MM.1S (cell line): Measurements from ENCODE around the gene ZNF678.
"Not testable (repeated sequence)": the region's sequence is repeated elsewhere in the genome, so short reads cannot be mapped to it uniquely, and the experiment has no call there.

ENCODE experiments used
- DNase-seq: peaks from one replicate; pipeline ENCODE4 v3.0.0-alpha.2; 2015
- H2AFZ ChIP-seq: fragments of 300-600 bp; sonication (generic); 2 replicates; pipeline ENCODE4 v1.6.0; 2016; ENCODE audit warnings: antibody characterized with exemption, low read length
- H3F3A ChIP-seq: fragments of 300-600 bp; sonication (generic); 2 replicates; pipeline ENCODE4 v1.6.1; 2016; ENCODE audit warnings: mild to moderate bottlenecking, antibody characterized with exemption, low read length, moderate library complexity, mixed read lengths; ENCODE audit not compliant: insufficient read depth
- H3K27ac ChIP-seq: fragments of 300-600 bp; sonication (generic); 2 replicates; pipeline ENCODE4 v1.5.1; 2016; ENCODE audit warnings: mild to moderate bottlenecking, low read length
- H3K27me3 ChIP-seq: fragments of 300-600 bp; sonication (generic); replicated peaks from 2 replicates; pipeline ENCODE4 v1.6.0; 2016; ENCODE audit warnings: low read length; ENCODE audit not compliant: insufficient read depth
- H3K36me3 ChIP-seq: fragments of 300-600 bp; sonication (generic); replicated peaks from 2 replicates; pipeline ENCODE4 v1.6.1; 2016; ENCODE audit warnings: mild to moderate bottlenecking, low read length, mixed read lengths; ENCODE audit not compliant: insufficient read depth
- H3K4me1 ChIP-seq: fragments of 300-600 bp; sonication (generic); 2 replicates; pipeline ENCODE4 v1.6.1; 2016; ENCODE audit warnings: low read length, mixed read lengths
- H3K4me2 ChIP-seq: fragments of 300-600 bp; sonication (generic); 2 replicates; pipeline ENCODE4 v1.6.0; 2016; ENCODE audit warnings: low read depth, low read length
- H3K4me3 ChIP-seq: fragments of 300-600 bp; sonication (generic); 2 replicates; pipeline ENCODE4 v1.5.1; 2016; ENCODE audit warnings: low read length, mixed read lengths
- H3K79me2 ChIP-seq: fragments of 300-600 bp; sonication (generic); 2 replicates; pipeline ENCODE4 v1.6.1; 2016; ENCODE audit warnings: mixed run types, low read length, mixed read lengths
- H3K9ac ChIP-seq: fragments of 300-600 bp; sonication (generic); 2 replicates; pipeline ENCODE4 v1.6.1; 2016; ENCODE audit warnings: low read length, mixed read lengths
- H3K9me2 ChIP-seq: fragments of 300-600 bp; sonication (generic); replicated peaks from 2 replicates; pipeline ENCODE4 v1.6.1; 2016; ENCODE audit warnings: mild to moderate bottlenecking, low read length, mixed read lengths; ENCODE audit not compliant: insufficient read depth
- H3K9me3 ChIP-seq: fragments of 300-600 bp; sonication (generic); replicated peaks from 2 replicates; pipeline ENCODE4 v1.6.1; 2016; ENCODE audit warnings: mild to moderate bottlenecking, low read length, mixed read lengths; ENCODE audit not compliant: insufficient read depth
- H4K20me1 ChIP-seq: fragments of 300-600 bp; sonication (generic); 2 replicates; pipeline ENCODE4 v1.6.1; 2016; ENCODE audit warnings: mild to moderate bottlenecking, low read length, moderate library complexity, mixed read lengths; ENCODE audit not compliant: insufficient read depth
- CTCF ChIP-seq: fragments of 300-600 bp; sonication (generic); IDR thresholded peaks from 2 replicates; pipeline ENCODE4 v1.5.1; 2016; ENCODE audit warnings: antibody characterized with exemption, low read length, mixed read lengths
- EZH2 ChIP-seq: fragments of 300-600 bp; sonication (generic); optimal IDR thresholded peaks from 2 replicates; pipeline ENCODE3; 2017; ENCODE audit warnings: low read depth, mild to moderate bottlenecking, antibody characterized with exemption, low read length, mixed read lengths
- EZH2phosphoT487 ChIP-seq: fragments of 300-600 bp; sonication (generic); IDR thresholded peaks from 2 replicates; pipeline ENCODE4 v1.6.1; 2018; ENCODE audit warnings: antibody characterized with exemption, low read length

The ZNF678 gene

DNA sequence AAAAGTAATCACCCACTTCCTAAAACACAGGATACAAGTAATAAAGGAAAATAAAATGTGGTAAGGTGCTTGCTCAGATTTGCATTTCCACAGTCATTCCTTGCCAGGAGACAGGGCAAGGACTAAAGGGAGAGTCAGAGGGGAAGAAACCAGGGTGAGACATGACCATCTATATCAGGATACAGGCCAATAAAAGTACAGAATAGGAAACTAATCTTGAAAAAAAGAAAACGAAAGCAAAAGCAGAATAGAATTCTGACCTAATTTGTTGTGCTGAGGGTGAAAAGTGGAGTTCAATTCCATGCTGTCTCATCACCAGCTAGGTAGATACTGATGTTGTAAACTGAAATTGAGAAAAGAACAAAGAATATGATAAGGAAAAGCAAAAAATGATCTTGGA lies 144.5 kb downstream of the ZNF678 start:
- Histone ChIP-seq H3K4me3 (peak overlapping the region; percentile 2; the same call in 1 of the 2 replicates), H2AFZ (peak overlapping the region; percentile 26), H3K4me1 (no peaks in the 10 kb centered on the region), H3K9me3 (no peaks in the 10 kb centered on the region), H3K36me3 (no peaks in the 10 kb centered on the region), H3K27me3 (no peaks in the 10 kb centered on the region), H3F3A (no peaks in the 10 kb centered on the region), H3K4me2 (peak overlapping the region; percentile 23; the same call in 1 of the 2 replicates), H3K9ac (no peak overlapping the region), H3K27ac (no peak overlapping the region), H3K9me2 (no peaks in the 10 kb centered on the region), H4K20me1 (no peaks in the 10 kb centered on the region), H3K79me2 (no peaks in the 10 kb centered on the region)
- TF ChIP-seq EZH2 (no peak), CTCF (no peak), EZH2phosphoT487 (no peak)
- DNase-seq = peak; percentile 34

- Histone ChIP-seq H3K4me1 (no peaks in the 10 kb centered on the region), H3K27ac (no peak overlapping the region), H3K9me2 (no peaks in the 10 kb centered on the region), H3K9ac (no peak overlapping the region), H3K27me3 (no peaks in the 10 kb centered on the region), H3K4me2 (no peak overlapping the region), H4K20me1 (no peaks in the 10 kb centered on the region), H3K4me3 (no peak overlapping the region), H3F3A (no peaks in the 10 kb centered on the region), H3K9me3 (no peaks in the 10 kb centered on the region), H3K36me3 (no peaks in the 10 kb centered on the region), H2AFZ (no peak overlapping the region), H3K79me2 (no peaks in the 10 kb centered on the region)
- TF ChIP-seq EZH2 (no peak), CTCF (no peak), EZH2phosphoT487 (no peak)
- DNase-seq = no peak
Observed at GRCh38 chr1:227709451-227709850, 146.1 kb downstream of the ZNF678 start.

DNA sequence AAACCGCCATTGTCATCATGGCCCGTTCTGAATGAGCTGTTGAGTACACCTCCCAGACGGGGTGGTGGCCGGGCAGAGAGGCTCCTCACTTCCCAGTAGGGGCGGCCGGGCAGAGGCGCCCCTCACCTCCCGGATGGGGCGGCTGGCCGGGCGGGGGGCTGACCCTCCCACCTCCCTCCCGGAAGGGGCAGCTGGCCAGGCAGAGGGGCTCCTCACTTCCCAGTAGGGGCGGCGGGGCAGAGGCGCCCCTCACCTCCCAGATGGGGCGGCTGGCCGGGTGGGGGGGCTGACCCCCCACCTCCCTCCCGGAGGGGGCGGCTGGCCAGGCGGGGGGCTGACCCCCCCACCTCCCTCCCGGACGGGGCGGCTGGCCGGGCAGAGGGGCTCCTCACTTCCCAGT lies 147.1 kb downstream of the ZNF678 start:
- H3K4me3 ChIP-seq, H3K9me3 ChIP-seq, H3K79me2 ChIP-seq: not testable (repeated sequence)

GRCh38 chr1:227712648-227713047 lies 149.3 kb downstream of the ZNF678 start:
- Histone ChIP-seq H3K36me3 (no peaks in the 10 kb centered on the region), H3K79me2 (no peaks in the 10 kb centered on the region), H3K9ac (no peak overlapping the region), H3K9me2 (no peaks in the 10 kb centered on the region), H3K4me1 (no peaks in the 10 kb centered on the region), H2AFZ (no peak overlapping the region), H4K20me1 (no peaks in the 10 kb centered on the region), H3K4me3 (no peak overlapping the region), H3F3A (no peaks in the 10 kb centered on the region), H3K9me3 (no peaks in the 10 kb centered on the region), H3K4me2 (no peak overlapping the region), H3K27ac (no peak overlapping the region), H3K27me3 (no peaks in the 10 kb centered on the region)
- TF ChIP-seq EZH2 = no peak
- TF ChIP-seq CTCF = no peak
- no peak for TF ChIP-seq EZH2phosphoT487
- no peak for DNase-seq

More for the DNA sequence above, 147.1 kb downstream of the ZNF678 start:
- not testable (repeated sequence) for H2AFZ ChIP-seq, H3K9ac ChIP-seq, H3F3A ChIP-seq, H4K20me1 ChIP-seq, H3K4me2 ChIP-seq, H3K4me1 ChIP-seq, H3K27ac ChIP-seq, DNase-seq, H3K27me3 ChIP-seq, H3K9me2 ChIP-seq, H3K36me3 ChIP-seq
